HUES6 (cell line): ENCODE results near the gene CD2AP.

Experiments
- H3K27ac ChIP-seq: 2 replicates; pipeline ENCODE4 v1.7.0; 2013; ENCODE audit warnings: low read depth, mild to moderate bottlenecking, low read length, inconsistent platforms
- H3K27me3 ChIP-seq: 2 replicates; pipeline ENCODE4 v1.6.1; 2013; ENCODE audit warnings: low read length; ENCODE audit not compliant: control insufficient read depth, insufficient read depth
- H3K36me3 ChIP-seq: 2 replicates; pipeline ENCODE4 v1.6.1; 2013; ENCODE audit warnings: low read length; ENCODE audit not compliant: control insufficient read depth, insufficient read depth
- H3K4me1 ChIP-seq: 2 replicates; pipeline ENCODE4 v1.6.1; 2013; ENCODE audit warnings: low read length; ENCODE audit not compliant: control insufficient read depth, insufficient read depth
- H3K4me3 ChIP-seq: 2 replicates; pipeline ENCODE4 v1.5.1; 2013; ENCODE audit warnings: low read depth, low read length
- H3K9ac ChIP-seq: one replicate; pipeline ENCODE4 v1.6.1; 2013; ENCODE audit warnings: mild to moderate bottlenecking, low read length
- H3K9me3 ChIP-seq: 2 replicates; pipeline ENCODE4 v1.6.1; 2013; ENCODE audit warnings: low read depth, low read length; ENCODE audit not compliant: control insufficient read depth, insufficient read depth

The CD2AP gene

DNA sequence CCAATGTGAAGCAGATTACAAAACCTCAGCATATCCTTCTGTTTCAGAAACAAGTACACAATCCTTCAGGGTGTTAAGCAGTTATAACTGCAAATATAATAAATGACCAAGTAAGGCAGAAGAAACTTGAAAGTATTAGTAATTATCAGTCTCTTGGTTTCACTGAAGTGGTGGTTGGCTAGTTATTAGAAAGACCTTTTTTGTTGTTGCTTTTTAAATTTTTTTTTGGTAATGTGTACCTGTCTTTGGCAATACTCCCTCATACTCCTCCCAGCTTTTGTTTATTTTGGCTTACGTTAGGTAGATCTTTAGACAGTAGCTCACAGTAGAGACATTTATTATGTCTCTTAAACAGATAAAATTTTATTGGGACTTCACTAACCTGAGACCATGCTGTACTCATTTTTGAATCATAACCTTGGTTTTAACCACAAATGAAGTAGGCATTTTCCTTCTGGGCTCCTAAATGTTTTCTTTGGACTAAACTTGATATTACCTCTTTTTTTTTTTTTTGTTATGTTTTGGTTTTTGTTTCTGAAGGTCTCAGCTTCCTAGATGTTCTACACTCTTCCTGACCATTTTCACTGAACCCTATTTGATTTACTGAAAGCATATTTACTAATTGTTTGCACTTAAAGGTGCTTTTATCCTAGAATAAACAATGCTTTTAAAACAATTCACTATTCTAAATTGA lies 6.4 kb downstream of the CD2AP start:
- Histone ChIP-seq H3K9ac (no peak overlapping the region), H3K9me3 (no peaks in the 10 kb centered on the region), H3K27me3 (no peaks in the 10 kb centered on the region), H3K4me3 (no peak overlapping the region), H3K27ac (no peak overlapping the region), H3K36me3 (0 out of 2 replicates have a peak, but pooled peaks cover 3% of the 10 kb centered on the region), H3K4me1 (peaks cover 54% of the 10 kb centered on the region)

DNA sequence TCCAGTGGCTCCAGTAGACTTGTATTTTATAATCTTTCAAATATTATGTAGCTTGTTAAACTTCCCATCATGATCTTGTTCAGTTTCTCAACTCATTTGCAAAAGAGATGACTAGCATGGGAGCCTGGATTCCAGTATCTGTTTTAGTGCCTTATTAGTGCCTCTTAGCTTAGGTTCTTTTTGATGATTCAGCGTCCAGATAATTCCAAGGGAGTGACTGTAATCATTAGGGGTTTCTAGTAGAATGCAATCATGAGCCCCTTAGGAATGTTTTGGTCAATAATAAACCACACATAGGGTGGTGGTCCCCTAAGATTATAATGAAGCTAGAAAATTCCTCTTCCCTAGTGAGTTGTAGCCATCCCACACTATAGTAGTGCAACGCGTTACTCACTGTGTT lies 7.0 kb downstream of the CD2AP start:
- no peak overlapping the region for H3K9ac ChIP-seq
- no peak overlapping the region for H3K27ac ChIP-seq
- peaks cover 54% of the 10 kb centered on the region for H3K4me1 ChIP-seq
- no peak overlapping the region for H3K4me3 ChIP-seq
- H3K36me3 ChIP-seq = 0 out of 2 replicates have a peak, but pooled peaks cover 3% of the 10 kb centered on the region
- H3K9me3 ChIP-seq = no peaks in the 10 kb centered on the region
- H3K27me3 ChIP-seq = no peaks in the 10 kb centered on the region

DNA sequence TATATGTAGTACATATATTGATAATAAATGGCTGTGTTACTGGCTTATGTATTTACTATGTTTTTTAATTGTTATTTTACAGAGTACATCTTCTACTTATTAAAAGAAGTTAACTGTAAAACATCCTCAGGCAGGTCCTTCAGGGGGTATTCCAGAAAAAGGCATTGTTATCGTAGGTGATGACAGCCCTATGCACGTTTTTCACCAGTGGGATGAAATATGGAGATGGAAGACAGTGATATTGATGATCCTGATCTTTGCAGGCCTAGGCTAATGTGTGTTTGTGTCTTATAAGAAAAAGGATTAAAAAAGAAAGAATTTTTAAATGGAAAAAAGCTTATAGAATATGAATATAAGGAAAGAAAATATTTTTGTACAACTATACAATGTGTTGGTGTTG lies 7.5 kb downstream of the CD2AP start:
- peaks cover 51% of the 10 kb centered on the region for H3K4me1 ChIP-seq
- no peaks in the 10 kb centered on the region for H3K27me3 ChIP-seq
- 0 out of 2 replicates have a peak, but pooled peaks cover 3% of the 10 kb centered on the region for H3K36me3 ChIP-seq
- no peak overlapping the region for H3K4me3 ChIP-seq
- no peak overlapping the region for H3K9ac ChIP-seq
- no peak overlapping the region for H3K27ac ChIP-seq
- no peaks in the 10 kb centered on the region for H3K9me3 ChIP-seq

DNA sequence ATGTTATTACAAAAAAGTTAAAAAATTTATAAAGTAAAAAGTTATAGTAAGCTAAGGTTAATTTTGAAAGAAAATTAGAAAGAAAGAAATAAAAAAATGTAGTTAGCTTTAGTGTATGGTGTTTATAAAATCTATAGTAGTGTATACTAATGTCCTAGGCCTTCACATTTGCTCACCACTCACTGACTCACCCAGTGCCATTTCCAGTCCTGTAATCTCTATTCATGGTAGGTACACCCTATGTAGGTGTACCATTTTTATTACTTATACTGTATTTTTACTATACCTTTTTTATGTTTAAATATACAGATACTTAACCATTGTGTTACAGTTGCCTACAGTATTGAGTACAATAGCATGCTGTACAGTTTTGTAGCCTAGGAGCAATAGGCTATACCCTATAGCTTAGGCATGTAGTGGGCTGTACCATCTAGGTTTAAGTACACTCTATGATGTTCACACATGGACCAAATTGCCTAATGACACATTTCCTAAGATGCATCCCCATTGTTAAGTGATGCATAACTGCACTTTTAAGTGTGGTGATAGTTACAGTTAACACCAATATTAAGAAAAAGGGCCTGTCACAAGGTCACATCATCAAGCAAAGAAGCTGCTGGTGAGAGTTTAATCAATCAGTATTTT lies 8.0 kb downstream of the CD2AP start:
- H3K4me3 ChIP-seq = no peak overlapping the region
- H3K27me3 ChIP-seq = no peaks in the 10 kb centered on the region
- H3K27ac ChIP-seq = no peak overlapping the region
- H3K36me3 ChIP-seq = 0 out of 2 replicates have a peak, but pooled peaks cover 3% of the 10 kb centered on the region
- H3K4me1 ChIP-seq = peaks cover 46% of the 10 kb centered on the region
- H3K9me3 ChIP-seq = no peaks in the 10 kb centered on the region
- H3K9ac ChIP-seq = no peak overlapping the region

DNA sequence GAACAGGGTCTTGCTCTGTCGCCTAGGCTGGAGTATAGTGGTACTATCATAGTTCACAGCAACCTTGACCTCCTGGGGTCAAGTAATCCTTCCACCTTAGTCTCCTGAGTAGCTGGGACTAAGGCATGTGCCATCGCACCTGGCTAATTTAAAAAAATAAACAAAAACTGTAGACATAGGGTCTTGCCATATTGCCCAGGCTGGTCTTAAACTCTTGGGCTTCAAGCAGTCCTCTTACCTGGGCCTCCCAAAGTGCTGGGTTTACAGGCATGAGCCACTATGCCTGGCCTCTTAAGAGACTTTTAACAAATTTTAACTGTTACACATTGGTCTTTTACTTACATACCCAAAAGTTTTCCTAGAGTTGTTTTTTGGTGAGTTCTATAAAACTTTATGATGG lies 12.4 kb downstream of the CD2AP start:
- Histone ChIP-seq H3K9ac (no peak overlapping the region), H3K36me3 (0 out of 2 replicates have a peak, but pooled peaks cover 3% of the 10 kb centered on the region), H3K4me1 (peaks cover 27% of the 10 kb centered on the region), H3K27me3 (no peaks in the 10 kb centered on the region), H3K4me3 (no peak overlapping the region), H3K9me3 (peaks cover 1% of the 10 kb centered on the region; the same call in 1 of the 2 replicates), H3K27ac (no peak overlapping the region)

DNA sequence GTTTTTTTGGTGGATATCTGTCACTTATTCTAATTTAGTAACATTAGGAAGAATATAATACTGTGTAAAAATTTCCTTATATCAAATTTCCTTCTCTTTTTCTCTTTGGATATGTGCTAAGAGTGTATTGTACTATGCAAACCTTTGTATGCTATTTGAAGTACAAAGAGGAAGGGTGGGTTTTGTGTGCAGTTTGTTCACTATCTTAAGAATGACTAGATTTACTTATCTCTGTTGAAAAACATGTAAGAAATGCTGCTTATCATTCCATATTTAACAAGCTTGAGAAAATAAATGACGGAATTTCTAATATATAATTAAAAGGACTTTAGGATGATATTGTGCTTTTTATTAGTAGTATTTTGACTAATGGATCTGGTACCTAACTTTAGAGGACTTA lies 13.1 kb downstream of the CD2AP start:
- H3K9me3 ChIP-seq = peaks cover 3% of the 10 kb centered on the region; the same call in 1 of the 2 replicates
- H3K27ac ChIP-seq = no peak overlapping the region
- H3K36me3 ChIP-seq = 0 out of 2 replicates have a peak, but pooled peaks cover under 1% of the 10 kb centered on the region
- no peaks in the 10 kb centered on the region for H3K27me3 ChIP-seq
- H3K4me1 ChIP-seq = peaks cover 29% of the 10 kb centered on the region
- no peak overlapping the region for H3K4me3 ChIP-seq
- H3K9ac ChIP-seq = no peak overlapping the region

DNA sequence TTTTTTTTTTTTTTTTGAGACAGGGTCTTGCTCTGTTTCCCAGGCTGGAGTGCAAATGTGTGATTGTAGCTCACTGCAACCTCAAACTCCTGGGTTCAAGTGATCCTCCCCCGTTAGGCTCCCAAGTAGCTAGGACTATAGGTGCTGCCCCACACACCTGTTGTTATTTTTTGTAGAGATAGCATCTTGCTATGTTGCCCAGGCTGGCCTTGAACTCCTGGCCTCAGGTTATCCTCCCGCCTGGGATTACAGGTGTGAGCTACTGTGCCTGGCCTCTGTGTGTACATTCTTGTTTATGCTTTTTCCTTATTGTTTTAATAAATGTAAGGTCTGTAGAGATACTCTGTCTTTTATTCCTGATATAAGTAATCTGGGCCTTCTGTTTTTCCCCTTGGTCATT lies 14.8 kb downstream of the CD2AP start:
- H3K4me3 ChIP-seq = no peak overlapping the region
- no peaks in the 10 kb centered on the region for H3K36me3 ChIP-seq
- H3K27ac ChIP-seq = no peak overlapping the region
- no peaks in the 10 kb centered on the region for H3K27me3 ChIP-seq
- H3K9ac ChIP-seq = no peak overlapping the region
- peaks cover 22% of the 10 kb centered on the region; the same call in 1 of the 2 replicates for H3K4me1 ChIP-seq
- H3K9me3 ChIP-seq = peaks cover 3% of the 10 kb centered on the region; the same call in 1 of the 2 replicates

DNA sequence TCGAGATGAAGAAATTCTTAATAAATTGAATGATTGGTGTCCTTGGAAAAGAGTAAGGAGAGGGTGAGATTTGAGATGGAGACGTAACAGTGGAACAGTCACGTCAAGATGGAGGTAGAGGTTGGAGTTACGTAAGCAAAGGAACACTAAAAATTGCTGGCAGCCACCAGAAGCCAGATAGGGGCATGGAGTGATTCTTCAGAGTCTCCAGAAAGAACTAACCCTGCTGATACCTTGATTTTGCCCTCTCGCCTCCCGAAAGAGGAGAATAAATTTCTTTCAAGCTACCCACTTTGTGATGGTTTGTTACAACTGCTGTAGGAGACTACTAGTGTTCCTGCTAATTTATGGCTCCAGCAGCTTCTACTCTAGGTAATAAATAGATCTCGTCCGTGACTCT lies 17.6 kb downstream of the CD2AP start:
- Histone ChIP-seq H3K27me3 (no peaks in the 10 kb centered on the region), H3K4me3 (no peak overlapping the region), H3K27ac (no peak overlapping the region), H3K4me1 (peaks cover 34% of the 10 kb centered on the region; the same call in 1 of the 2 replicates), H3K36me3 (no peaks in the 10 kb centered on the region), H3K9ac (no peak overlapping the region), H3K9me3 (peaks cover 3% of the 10 kb centered on the region; the same call in 1 of the 2 replicates)

DNA sequence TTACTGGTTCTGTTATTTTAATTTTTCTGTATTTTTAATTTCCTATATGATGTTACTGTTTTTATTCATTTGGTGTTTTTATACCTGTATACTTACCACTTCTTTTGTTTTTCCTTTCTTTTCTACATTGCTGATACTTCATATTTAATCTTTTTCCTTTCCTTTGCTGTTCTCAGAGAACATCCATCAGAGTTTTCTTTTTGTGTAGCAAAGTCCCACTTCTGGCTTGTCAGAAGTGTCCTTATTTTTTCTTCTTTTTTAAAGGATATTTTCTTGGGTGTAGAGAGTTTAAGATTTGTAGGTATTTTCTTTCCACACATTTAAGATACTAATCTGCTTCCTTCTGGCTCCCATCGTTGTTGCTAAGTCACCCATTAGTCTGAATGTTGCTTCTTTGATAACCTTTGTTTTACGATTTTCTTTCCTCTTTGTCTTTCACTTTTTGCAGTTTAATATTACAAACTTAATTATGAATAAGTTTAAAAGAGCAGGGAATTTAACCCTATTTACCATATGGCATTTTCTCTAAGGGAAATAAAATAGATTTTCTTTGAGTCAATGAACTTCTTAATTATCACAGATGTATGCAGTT lies 18.5 kb downstream of the CD2AP start:
- H3K9ac ChIP-seq = no peak overlapping the region
- H3K36me3 ChIP-seq = no peaks in the 10 kb centered on the region
- H3K4me1 ChIP-seq = peaks cover 40% of the 10 kb centered on the region; the same call in 1 of the 2 replicates
- H3K4me3 ChIP-seq = no peak overlapping the region
- H3K9me3 ChIP-seq = peaks cover 3% of the 10 kb centered on the region; the same call in 1 of the 2 replicates
- H3K27ac ChIP-seq = no peak overlapping the region
- H3K27me3 ChIP-seq = no peaks in the 10 kb centered on the region

DNA sequence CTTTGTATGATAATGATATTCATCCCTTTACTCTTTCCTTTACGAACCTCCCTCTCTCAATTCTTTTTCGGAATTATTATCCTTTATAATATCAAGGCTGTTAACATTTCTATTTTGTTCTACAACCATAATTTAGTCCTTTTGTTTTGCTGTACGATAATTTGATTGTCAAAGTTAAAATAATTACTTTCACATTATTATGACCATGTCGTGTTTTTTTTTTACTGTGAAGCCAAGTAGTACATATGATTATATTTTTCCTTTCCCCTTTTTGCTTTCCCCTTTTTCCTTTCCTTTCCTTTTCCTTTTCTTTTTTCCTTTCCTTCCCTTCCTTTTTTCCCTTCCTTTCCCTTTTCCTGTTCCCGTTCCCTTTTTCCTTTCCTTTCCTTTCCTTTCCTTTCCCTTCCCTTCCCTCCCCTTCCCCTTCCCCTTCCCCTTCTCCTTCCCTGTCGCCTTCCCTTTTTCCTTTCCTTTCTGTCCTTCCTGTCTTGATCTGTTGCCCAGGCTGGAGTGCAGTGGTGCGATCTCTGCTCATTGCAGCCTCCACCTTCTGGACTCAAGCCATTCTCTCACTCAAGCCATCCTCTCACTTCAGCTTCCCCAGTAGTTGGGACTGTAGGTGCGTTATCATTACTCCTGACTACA lies 19.5 kb downstream of the CD2AP start:
- no peak overlapping the region for H3K9ac ChIP-seq
- H3K4me3 ChIP-seq = no peak overlapping the region
- H3K27ac ChIP-seq = no peak overlapping the region
- H3K9me3 ChIP-seq = peaks cover 11% of the 10 kb centered on the region; the same call in 1 of the 2 replicates
- H3K27me3 ChIP-seq = no peaks in the 10 kb centered on the region
- no peaks in the 10 kb centered on the region for H3K36me3 ChIP-seq
- peaks cover 43% of the 10 kb centered on the region; the same call in 1 of the 2 replicates for H3K4me1 ChIP-seq
